ENCODE results near the gene AMOTL1.

AMOTL1 gene

GRCh38 chr11:94856443-94856842, 88.3 kb downstream of the AMOTL1 start:
- no peak overlapping the region for H3K23ac ChIP-seq (ENCODE audit: low read length)
- no peak overlapping the region for H2AK5ac ChIP-seq (ENCODE audit: low read length)
- H3K56ac ChIP-seq (ENCODE audit: low read length): no peak overlapping the region
- no peak for DNase-seq
- H3K9ac ChIP-seq (ENCODE audit: low read length): no peak overlapping the region
- H3K4me3 ChIP-seq (ENCODE audit: low read length): no peak overlapping the region
- H3K79me1 ChIP-seq (ENCODE audit: low read length): peaks cover 7% of the 10 kb centered on the region
- H3K4me1 ChIP-seq (ENCODE audit: control insufficient read depth, low read depth, low read length): no peaks in the 10 kb centered on the region
- WGBS (ENCODE audit: extremely low coverage, insufficient coverage, low lambda C conversion rate): no CpG with 5 or more reads among the region's 6 CpGs
- H3K4me2 ChIP-seq (ENCODE audit: low read length): no peak overlapping the region
- H3K79me2 ChIP-seq (ENCODE audit: control insufficient read depth, insufficient read depth, low read length): peaks cover 1% of the 10 kb centered on the region
- no peak overlapping the region for H2BK120ac ChIP-seq (ENCODE audit: low read depth, low read length)
- H4K8ac ChIP-seq (ENCODE audit: low read depth, low read length): no peak overlapping the region
- H3K27me3 ChIP-seq (ENCODE audit: insufficient read depth, low read length, poor library complexity): no peaks in the 10 kb centered on the region
- H3K27ac ChIP-seq (ENCODE audit: low read depth, low read length): peak overlapping the region; percentile 57
- H4K5ac ChIP-seq (ENCODE audit: low read length): no peak overlapping the region
- H3K36me3 ChIP-seq (ENCODE audit: control insufficient read depth, insufficient read depth, low read length): peaks cover 39% of the 10 kb centered on the region
- no peak overlapping the region for H2BK5ac ChIP-seq (ENCODE audit: low read length)
- no peak overlapping the region for H3K4ac ChIP-seq (ENCODE audit: low read depth, low read length)
- H2BK15ac ChIP-seq (replicated peaks; ENCODE audit: low read depth): no peak overlapping the region
- H3K18ac ChIP-seq (ENCODE audit: low read length): no peak overlapping the region

- Histone ChIP-seq H3K27ac (ENCODE audit: low read depth, low read length) (no peak overlapping the region), H3K4me1 (ENCODE audit: control insufficient read depth, low read depth, low read length) (no peaks in the 10 kb centered on the region), H3K36me3 (ENCODE audit: control insufficient read depth, insufficient read depth, low read length) (peaks cover 31% of the 10 kb centered on the region), H3K18ac (ENCODE audit: low read length) (no peak overlapping the region), H2BK15ac (replicated peaks; ENCODE audit: low read depth) (no peak overlapping the region), H2AK5ac (ENCODE audit: low read length) (no peak overlapping the region), H3K56ac (ENCODE audit: low read length) (no peak overlapping the region), H3K27me3 (ENCODE audit: insufficient read depth, low read length, poor library complexity) (no peaks in the 10 kb centered on the region), H2BK120ac (ENCODE audit: low read depth, low read length) (no peak overlapping the region), H4K5ac (ENCODE audit: low read length) (no peak overlapping the region), H3K23ac (ENCODE audit: low read length) (no peak overlapping the region), H3K4me3 (ENCODE audit: low read length) (no peak overlapping the region), H3K9ac (ENCODE audit: low read length) (no peak overlapping the region), H3K4ac (ENCODE audit: low read depth, low read length) (no peak overlapping the region), H2BK5ac (ENCODE audit: low read length) (no peak overlapping the region), H4K8ac (ENCODE audit: low read depth, low read length) (no peak overlapping the region), H3K79me1 (ENCODE audit: low read length) (peaks cover 5% of the 10 kb centered on the region), H3K4me2 (ENCODE audit: low read length) (no peak overlapping the region), H3K79me2 (ENCODE audit: control insufficient read depth, insufficient read depth, low read length) (peaks cover 1% of the 10 kb centered on the region)
- no CpG with 5 or more reads among the region's 2 CpGs for WGBS (ENCODE audit: extremely low coverage, insufficient coverage, low lambda C conversion rate)
- no peak for DNase-seq
Observed at GRCh38 chr11:94857337-94857736, 89.2 kb downstream of the AMOTL1 start.

GRCh38 chr11:94858012-94858705, 90.0 kb downstream of the AMOTL1 start:
- no peak overlapping the region for H2BK120ac ChIP-seq (ENCODE audit: low read depth, low read length)
- H3K9ac ChIP-seq (ENCODE audit: low read length): no peak overlapping the region
- H3K4ac ChIP-seq (ENCODE audit: low read depth, low read length): no peak overlapping the region
- H3K27ac ChIP-seq (ENCODE audit: low read depth, low read length): no peak overlapping the region
- WGBS (ENCODE audit: extremely low coverage, insufficient coverage, low lambda C conversion rate): no CpG with 5 or more reads among the region's 4 CpGs
- no peak overlapping the region for H2AK5ac ChIP-seq (ENCODE audit: low read length)
- no peak overlapping the region for H3K23ac ChIP-seq (ENCODE audit: low read length)
- H3K79me2 ChIP-seq (ENCODE audit: control insufficient read depth, insufficient read depth, low read length): peaks cover 1% of the 10 kb centered on the region
- no peak overlapping the region for H3K4me2 ChIP-seq (ENCODE audit: low read length)
- H3K79me1 ChIP-seq (ENCODE audit: low read length): peaks cover 5% of the 10 kb centered on the region
- H4K5ac ChIP-seq (ENCODE audit: low read length): no peak overlapping the region
- no peak overlapping the region for H3K4me3 ChIP-seq (ENCODE audit: low read length)
- no peak overlapping the region for H3K18ac ChIP-seq (ENCODE audit: low read length)
- no peak overlapping the region for H2BK15ac ChIP-seq (replicated peaks; ENCODE audit: low read depth)
- H3K4me1 ChIP-seq (ENCODE audit: control insufficient read depth, low read depth, low read length): no peaks in the 10 kb centered on the region
- no peak overlapping the region for H4K8ac ChIP-seq (ENCODE audit: low read depth, low read length)
- H2BK5ac ChIP-seq (ENCODE audit: low read length): no peak overlapping the region
- peaks cover 31% of the 10 kb centered on the region for H3K36me3 ChIP-seq (ENCODE audit: control insufficient read depth, insufficient read depth, low read length)
- DNase-seq: no peak
- H3K56ac ChIP-seq (ENCODE audit: low read length): no peak overlapping the region
- H3K27me3 ChIP-seq (ENCODE audit: insufficient read depth, low read length, poor library complexity): no peaks in the 10 kb centered on the region

- H3K27ac ChIP-seq (ENCODE audit: low read depth, low read length): no peak overlapping the region
- no CpG with 5 or more reads among the region's 2 CpGs for WGBS (ENCODE audit: extremely low coverage, insufficient coverage, low lambda C conversion rate)
- peaks cover 6% of the 10 kb centered on the region for H3K79me1 ChIP-seq (ENCODE audit: low read length)
- no peak overlapping the region for H3K4ac ChIP-seq (ENCODE audit: low read depth, low read length)
- H3K79me2 ChIP-seq (ENCODE audit: control insufficient read depth, insufficient read depth, low read length): peaks cover 1% of the 10 kb centered on the region
- H3K23ac ChIP-seq (ENCODE audit: low read length): no peak overlapping the region
- no peak overlapping the region for H3K18ac ChIP-seq (ENCODE audit: low read length)
- no peak overlapping the region for H4K8ac ChIP-seq (ENCODE audit: low read depth, low read length)
- no peak overlapping the region for H2BK15ac ChIP-seq (replicated peaks; ENCODE audit: low read depth)
- no peak overlapping the region for H4K5ac ChIP-seq (ENCODE audit: low read length)
- H3K4me2 ChIP-seq (ENCODE audit: low read length): no peak overlapping the region
- H3K4me1 ChIP-seq (ENCODE audit: control insufficient read depth, low read depth, low read length): peaks cover 4% of the 10 kb centered on the region
- H3K27me3 ChIP-seq (ENCODE audit: insufficient read depth, low read length, poor library complexity): no peaks in the 10 kb centered on the region
- no peak overlapping the region for H3K4me3 ChIP-seq (ENCODE audit: low read length)
- peaks cover 21% of the 10 kb centered on the region for H3K36me3 ChIP-seq (ENCODE audit: control insufficient read depth, insufficient read depth, low read length)
- DNase-seq: no peak
- no peak overlapping the region for H2BK5ac ChIP-seq (ENCODE audit: low read length)
- no peak overlapping the region for H3K56ac ChIP-seq (ENCODE audit: low read length)
- no peak overlapping the region for H2BK120ac ChIP-seq (ENCODE audit: low read depth, low read length)
- no peak overlapping the region for H2AK5ac ChIP-seq (ENCODE audit: low read length)
- H3K9ac ChIP-seq (ENCODE audit: low read length): no peak overlapping the region
Observed at GRCh38 chr11:94860333-94860732, 92.2 kb downstream of the AMOTL1 start.

GRCh38 chr11:94861306-94861845, 93.2 kb downstream of the AMOTL1 start:
- H4K5ac ChIP-seq (ENCODE audit: low read length): no peak overlapping the region
- peaks cover 20% of the 10 kb centered on the region for H3K36me3 ChIP-seq (ENCODE audit: control insufficient read depth, insufficient read depth, low read length)
- no peak for DNase-seq
- no peak overlapping the region for H3K27ac ChIP-seq (ENCODE audit: low read depth, low read length)
- H2BK15ac ChIP-seq (replicated peaks; ENCODE audit: low read depth): no peak overlapping the region
- H3K79me2 ChIP-seq (ENCODE audit: control insufficient read depth, insufficient read depth, low read length): peaks cover 1% of the 10 kb centered on the region
- no peak overlapping the region for H2AK5ac ChIP-seq (ENCODE audit: low read length)
- no peak overlapping the region for H3K4me2 ChIP-seq (ENCODE audit: low read length)
- no peak overlapping the region for H3K9ac ChIP-seq (ENCODE audit: low read length)
- H3K18ac ChIP-seq (ENCODE audit: low read length): no peak overlapping the region
- no peak overlapping the region for H4K8ac ChIP-seq (ENCODE audit: low read depth, low read length)
- no peak overlapping the region for H3K4ac ChIP-seq (ENCODE audit: low read depth, low read length)
- peaks cover 4% of the 10 kb centered on the region for H3K79me1 ChIP-seq (ENCODE audit: low read length)
- no peak overlapping the region for H3K4me3 ChIP-seq (ENCODE audit: low read length)
- H3K27me3 ChIP-seq (ENCODE audit: insufficient read depth, low read length, poor library complexity): no peaks in the 10 kb centered on the region
- H3K23ac ChIP-seq (ENCODE audit: low read length): no peak overlapping the region
- H2BK5ac ChIP-seq (ENCODE audit: low read length): no peak overlapping the region
- H3K56ac ChIP-seq (ENCODE audit: low read length): no peak overlapping the region
- WGBS (ENCODE audit: extremely low coverage, insufficient coverage, low lambda C conversion rate): no CpG with 5 or more reads among the region's 9 CpGs
- peaks cover 9% of the 10 kb centered on the region for H3K4me1 ChIP-seq (ENCODE audit: control insufficient read depth, low read depth, low read length)
- no peak overlapping the region for H2BK120ac ChIP-seq (ENCODE audit: low read depth, low read length)

Data from mesendoderm (in vitro differentiated cells).